ENCODE results near the gene MMP15.

Gene MMP15

DNA sequence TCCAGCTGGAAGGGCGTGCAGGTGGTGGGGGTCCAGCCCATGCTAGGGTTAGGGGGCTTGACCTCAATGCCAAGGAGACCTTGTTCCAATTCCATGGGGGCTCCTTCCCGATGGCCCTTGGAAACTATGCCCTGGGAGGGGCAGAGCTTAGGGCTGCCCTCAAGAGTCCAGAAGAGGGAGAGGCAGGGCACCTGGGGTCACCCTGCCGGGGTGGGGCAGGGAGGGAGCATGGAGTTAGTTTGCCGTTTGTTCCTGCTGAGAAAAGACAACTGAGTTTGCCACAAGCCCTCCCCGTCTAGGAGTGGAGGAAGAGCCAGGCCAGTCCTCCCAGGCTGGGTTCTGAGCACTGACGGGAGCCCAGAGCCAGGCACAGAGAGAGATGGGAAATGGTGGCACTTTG lies 21.4 kb downstream of the MMP15 start:
- no peaks in the 10 kb centered on the region for H3K4me1 ChIP-seq (ENCODE audit: insufficient read depth, low read length, severe bottlenecking)
- no peak overlapping the region for H3K4me3 ChIP-seq (ENCODE audit: low read depth, low read length, poor library complexity, severe bottlenecking)
- H3K9me3 ChIP-seq (ENCODE audit: low read length), result no peaks in the 10 kb centered on the region
- no peaks in the 10 kb centered on the region for H3K27me3 ChIP-seq (ENCODE audit: insufficient read depth, low read length)
- H3K79me2 ChIP-seq (ENCODE audit: insufficient read depth, low read length), result no peaks in the 10 kb centered on the region
- no peak for TF ChIP-seq EZH2 (IDR thresholded peaks at IDR 0.05; ENCODE audit: borderline replicate concordance, low read length)
- TF ChIP-seq, protein P1, sequence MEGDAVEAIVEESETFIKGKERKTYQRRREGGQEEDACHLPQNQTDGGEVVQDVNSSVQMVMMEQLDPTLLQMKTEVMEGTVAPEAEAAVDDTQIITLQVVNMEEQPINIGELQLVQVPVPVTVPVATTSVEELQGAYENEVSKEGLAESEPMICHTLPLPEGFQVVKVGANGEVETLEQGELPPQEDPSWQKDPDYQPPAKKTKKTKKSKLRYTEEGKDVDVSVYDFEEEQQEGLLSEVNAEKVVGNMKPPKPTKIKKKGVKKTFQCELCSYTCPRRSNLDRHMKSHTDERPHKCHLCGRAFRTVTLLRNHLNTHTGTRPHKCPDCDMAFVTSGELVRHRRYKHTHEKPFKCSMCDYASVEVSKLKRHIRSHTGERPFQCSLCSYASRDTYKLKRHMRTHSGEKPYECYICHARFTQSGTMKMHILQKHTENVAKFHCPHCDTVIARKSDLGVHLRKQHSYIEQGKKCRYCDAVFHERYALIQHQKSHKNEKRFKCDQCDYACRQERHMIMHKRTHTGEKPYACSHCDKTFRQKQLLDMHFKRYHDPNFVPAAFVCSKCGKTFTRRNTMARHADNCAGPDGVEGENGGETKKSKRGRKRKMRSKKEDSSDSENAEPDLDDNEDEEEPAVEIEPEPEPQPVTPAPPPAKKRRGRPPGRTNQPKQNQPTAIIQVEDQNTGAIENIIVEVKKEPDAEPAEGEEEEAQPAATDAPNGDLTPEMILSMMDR (IDR thresholded peaks at IDR 0.05; ENCODE audit: low read length), result no peak
- H4K20me1 ChIP-seq (ENCODE audit: insufficient read depth, low read length), result no peaks in the 10 kb centered on the region
- H3F3A ChIP-seq (ENCODE audit: insufficient read depth, low read length), result no peaks in the 10 kb centered on the region
- no peaks in the 10 kb centered on the region for H3K9me2 ChIP-seq (ENCODE audit: low read depth, low read length)
- no peak overlapping the region for H3K27ac ChIP-seq (ENCODE audit: low read depth, low read length, poor library complexity, severe bottlenecking)
- H3K4me2 ChIP-seq (ENCODE audit: low read length), result no peak overlapping the region
- H3K36me3 ChIP-seq (ENCODE audit: insufficient read depth, low read length), result no peaks in the 10 kb centered on the region
- H3K9ac ChIP-seq (ENCODE audit: low read length), result no peak overlapping the region
- no peak overlapping the region for H2AFZ ChIP-seq (ENCODE audit: low read length)

DNA sequence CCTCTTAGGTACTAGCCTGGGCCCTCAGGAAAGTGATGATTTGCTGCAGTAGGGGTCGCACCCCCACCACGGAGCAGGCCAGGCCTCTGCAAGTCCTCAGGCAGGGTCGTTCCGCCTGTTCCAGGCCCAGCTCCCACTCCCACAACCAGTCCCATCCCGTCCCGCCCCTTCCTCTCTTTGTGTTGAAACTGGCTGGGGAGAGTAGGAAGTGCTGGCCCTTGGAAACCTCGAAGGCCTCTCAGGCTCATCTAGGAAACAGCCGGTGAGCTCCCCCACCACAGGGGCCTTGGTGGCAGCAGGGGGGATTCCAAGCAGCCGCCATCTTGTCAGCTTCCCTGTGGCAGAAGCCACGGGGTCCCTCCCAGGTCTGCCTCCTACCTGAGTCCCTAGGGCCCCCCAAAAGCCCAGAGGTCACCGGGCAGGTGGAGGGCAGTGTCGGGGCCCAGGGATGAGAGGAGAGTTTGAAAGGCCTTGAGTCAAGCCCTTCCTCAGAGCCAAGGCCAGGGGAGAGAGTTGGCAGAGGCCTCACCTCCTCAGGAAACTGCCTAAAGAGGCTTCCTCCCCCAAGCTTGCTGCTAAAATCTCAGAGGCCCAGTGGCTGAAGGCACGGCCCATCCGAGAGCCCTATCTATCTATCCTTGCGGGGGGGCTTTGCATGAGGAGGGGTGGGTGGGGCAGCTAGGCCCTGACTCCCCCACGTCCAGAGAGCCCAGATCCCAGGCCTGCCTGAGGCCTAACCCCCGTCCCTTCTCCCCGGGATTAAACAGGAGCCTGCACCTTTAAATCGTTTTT lies 22.2 kb downstream of the MMP15 start:
- TF ChIP-seq, protein P1 (IDR thresholded peaks at IDR 0.05; ENCODE audit: low read length), result no peak
- TF ChIP-seq EZH2 (IDR thresholded peaks at IDR 0.05; ENCODE audit: borderline replicate concordance, low read length), result no peak
- Histone ChIP-seq H3K9me3 (ENCODE audit: low read length) (no peaks in the 10 kb centered on the region), H3K9me2 (ENCODE audit: low read depth, low read length) (no peaks in the 10 kb centered on the region), H3K4me1 (ENCODE audit: insufficient read depth, low read length, severe bottlenecking) (no peaks in the 10 kb centered on the region), H3K36me3 (ENCODE audit: insufficient read depth, low read length) (no peaks in the 10 kb centered on the region), H3K9ac (ENCODE audit: low read length) (no peak overlapping the region), H2AFZ (ENCODE audit: low read length) (no peak overlapping the region), H3F3A (ENCODE audit: insufficient read depth, low read length) (no peaks in the 10 kb centered on the region), H4K20me1 (ENCODE audit: insufficient read depth, low read length) (no peaks in the 10 kb centered on the region), H3K4me2 (ENCODE audit: low read length) (no peak overlapping the region), H3K27me3 (ENCODE audit: insufficient read depth, low read length) (no peaks in the 10 kb centered on the region), H3K79me2 (ENCODE audit: insufficient read depth, low read length) (no peaks in the 10 kb centered on the region), H3K27ac (ENCODE audit: low read depth, low read length, poor library complexity, severe bottlenecking) (no peak overlapping the region), H3K4me3 (ENCODE audit: low read depth, low read length, poor library complexity, severe bottlenecking) (no peak overlapping the region)

DNA sequence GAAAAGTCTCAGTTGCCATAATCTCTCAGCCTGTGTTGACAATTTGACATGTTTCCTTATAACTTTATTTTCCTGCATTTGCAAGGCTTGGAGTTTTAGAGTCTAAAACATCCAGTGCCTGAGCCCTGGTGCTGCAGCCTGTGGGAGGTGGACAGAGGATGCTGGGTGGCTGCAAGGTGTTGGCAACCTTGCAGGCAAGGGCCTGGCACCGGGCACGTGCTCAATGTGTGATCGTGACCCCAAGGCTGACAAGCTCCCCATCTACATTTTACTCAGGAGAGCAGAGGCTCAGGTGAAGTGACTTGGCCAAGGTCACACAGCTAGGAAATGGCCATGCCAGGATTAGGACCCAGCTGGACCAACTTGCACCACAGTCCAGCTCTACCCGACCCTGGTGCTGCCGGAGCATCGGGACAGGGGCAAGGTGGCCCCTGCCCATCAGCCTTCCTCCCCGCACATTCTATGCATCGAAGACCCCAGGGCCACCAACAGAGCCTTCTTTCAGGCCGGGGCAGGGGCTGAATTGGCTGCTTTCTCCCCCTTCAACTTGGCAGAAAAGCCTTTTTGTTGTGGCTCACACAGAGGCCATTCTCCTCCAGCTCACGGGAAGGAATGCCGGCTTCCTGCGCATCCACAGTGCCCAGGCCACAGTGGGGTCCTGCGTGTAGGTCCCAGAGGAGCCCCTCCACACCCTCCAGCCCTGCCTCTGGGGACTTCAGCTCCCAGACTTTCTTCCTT lies 23.1 kb downstream of the MMP15 start:
- Histone ChIP-seq H3K9me2 (ENCODE audit: low read depth, low read length) (no peaks in the 10 kb centered on the region), H3K4me1 (ENCODE audit: insufficient read depth, low read length, severe bottlenecking) (no peaks in the 10 kb centered on the region), H3K79me2 (ENCODE audit: insufficient read depth, low read length) (no peaks in the 10 kb centered on the region), H3K27ac (ENCODE audit: low read depth, low read length, poor library complexity, severe bottlenecking) (no peak overlapping the region), H3K27me3 (ENCODE audit: insufficient read depth, low read length) (no peaks in the 10 kb centered on the region), H3K9me3 (ENCODE audit: low read length) (no peaks in the 10 kb centered on the region), H4K20me1 (ENCODE audit: insufficient read depth, low read length) (no peaks in the 10 kb centered on the region), H3K4me2 (ENCODE audit: low read length) (no peak overlapping the region), H3F3A (ENCODE audit: insufficient read depth, low read length) (no peaks in the 10 kb centered on the region), H2AFZ (ENCODE audit: low read length) (no peak overlapping the region), H3K4me3 (ENCODE audit: low read depth, low read length, poor library complexity, severe bottlenecking) (no peak overlapping the region), H3K36me3 (ENCODE audit: insufficient read depth, low read length) (no peaks in the 10 kb centered on the region), H3K9ac (ENCODE audit: low read length) (no peak overlapping the region)
- TF ChIP-seq EZH2 (IDR thresholded peaks at IDR 0.05; ENCODE audit: borderline replicate concordance, low read length), result no peak
- TF ChIP-seq, protein P1 (IDR thresholded peaks at IDR 0.05; ENCODE audit: low read length), result no peak
